Uterus (tissue), 2 donors: ENCODE data around the gene STUB1.

ENCODE experiments used
- POLR2A ChIP-seq, 2 donors: fragments of 450-650 bp; IDR thresholded peaks; one replicate each; pipeline ENCODE4 v1.6.1; 2016; ENCODE audit warnings: antibody characterized with exemption in 2 of 2, mild to moderate bottlenecking in 1 of 2, moderate library complexity in 1 of 2
- TF ChIP-seq, protein P1 (sequence below), 4 experiments: fragments of 200-600 bp in 2 of 4; fragments of 450-650 bp in 2 of 4; sonication (generic) in 2 of 4; IDR thresholded peaks; one replicate each; pipeline ENCODE4 v1.5.1; 2016 to 2019; ENCODE audit warnings: antibody characterized with exemption in 4 of 4, mild to moderate bottlenecking in 2 of 4, moderate library complexity in 1 of 4

- TF ChIP-seq, protein P1, sequence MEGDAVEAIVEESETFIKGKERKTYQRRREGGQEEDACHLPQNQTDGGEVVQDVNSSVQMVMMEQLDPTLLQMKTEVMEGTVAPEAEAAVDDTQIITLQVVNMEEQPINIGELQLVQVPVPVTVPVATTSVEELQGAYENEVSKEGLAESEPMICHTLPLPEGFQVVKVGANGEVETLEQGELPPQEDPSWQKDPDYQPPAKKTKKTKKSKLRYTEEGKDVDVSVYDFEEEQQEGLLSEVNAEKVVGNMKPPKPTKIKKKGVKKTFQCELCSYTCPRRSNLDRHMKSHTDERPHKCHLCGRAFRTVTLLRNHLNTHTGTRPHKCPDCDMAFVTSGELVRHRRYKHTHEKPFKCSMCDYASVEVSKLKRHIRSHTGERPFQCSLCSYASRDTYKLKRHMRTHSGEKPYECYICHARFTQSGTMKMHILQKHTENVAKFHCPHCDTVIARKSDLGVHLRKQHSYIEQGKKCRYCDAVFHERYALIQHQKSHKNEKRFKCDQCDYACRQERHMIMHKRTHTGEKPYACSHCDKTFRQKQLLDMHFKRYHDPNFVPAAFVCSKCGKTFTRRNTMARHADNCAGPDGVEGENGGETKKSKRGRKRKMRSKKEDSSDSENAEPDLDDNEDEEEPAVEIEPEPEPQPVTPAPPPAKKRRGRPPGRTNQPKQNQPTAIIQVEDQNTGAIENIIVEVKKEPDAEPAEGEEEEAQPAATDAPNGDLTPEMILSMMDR (IDR thresholded peaks at IDR 0.05): no peak
- no peak for TF ChIP-seq POLR2A (IDR thresholded peaks at IDR 0.05)
Observed at GRCh38 chr16:708959-709358, 28.7 kb downstream of the STUB1 start.
